ENCODE data around the gene P2RX5.

Gene P2RX5

DNA sequence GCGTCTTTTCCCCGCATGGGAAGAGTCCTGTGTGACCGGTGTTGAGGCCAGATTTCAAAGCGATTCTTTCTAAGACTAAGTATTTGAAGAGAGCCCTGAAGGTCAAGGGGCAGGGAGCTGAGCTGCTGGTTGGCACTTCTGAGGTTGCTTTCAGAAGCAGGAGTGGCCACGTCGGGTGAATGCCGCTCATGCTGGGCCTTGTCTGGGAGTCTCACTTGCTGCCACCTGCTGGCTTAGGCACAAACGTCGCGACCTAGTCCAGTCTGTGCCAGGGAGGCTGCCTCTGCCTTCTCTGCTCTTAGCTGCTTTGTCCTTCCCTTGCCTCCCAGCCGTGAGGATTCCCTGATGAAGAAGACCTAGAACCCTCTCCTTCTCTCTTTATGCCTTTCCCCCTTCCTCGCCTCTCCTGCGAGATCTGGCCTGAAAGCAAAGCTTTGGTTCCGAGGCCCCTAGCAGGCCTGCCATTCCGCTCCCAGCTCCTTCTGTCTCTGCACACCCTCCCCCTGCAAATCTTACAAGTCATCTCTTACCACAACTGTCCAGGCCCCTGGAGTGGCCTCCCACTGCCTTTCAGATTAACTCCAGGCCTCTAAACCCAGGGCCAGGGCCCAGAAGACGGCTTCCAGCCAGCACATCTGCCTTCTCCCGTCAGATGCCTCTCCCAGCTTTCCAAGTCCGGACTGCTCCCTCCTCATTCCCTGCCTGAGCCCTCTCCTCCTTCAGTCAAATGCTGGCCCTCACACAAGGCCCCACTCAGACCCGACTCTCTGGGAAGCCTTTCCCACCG, 48.0 kb downstream of the P2RX5 start:
- DNase-seq = peak; percentile 41

DNA sequence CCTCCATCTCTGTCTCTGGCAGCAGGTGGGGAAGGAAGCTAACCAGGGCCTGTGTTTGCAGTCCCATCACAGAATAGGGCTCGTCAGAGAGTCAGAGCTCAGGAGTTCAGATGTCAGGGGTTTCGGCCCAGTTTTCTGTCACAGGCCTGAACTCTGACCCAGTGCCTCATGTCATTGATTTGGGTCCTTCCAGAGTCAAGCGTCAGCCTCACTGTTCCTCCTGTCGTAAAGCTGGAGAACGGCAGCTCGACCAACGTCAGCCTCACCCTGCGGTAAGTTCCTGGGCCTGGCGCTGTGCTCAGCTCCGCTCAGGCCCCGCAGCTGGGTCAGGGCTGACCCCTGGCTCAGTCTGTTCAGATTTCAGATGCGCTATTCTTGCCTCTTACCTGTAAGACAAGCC, 48.7 kb downstream of the P2RX5 start:
- DNase-seq = no peak

GRCh38 chr17:3645310-3645709, 50.6 kb downstream of the P2RX5 start:
- no peak for DNase-seq

DNA sequence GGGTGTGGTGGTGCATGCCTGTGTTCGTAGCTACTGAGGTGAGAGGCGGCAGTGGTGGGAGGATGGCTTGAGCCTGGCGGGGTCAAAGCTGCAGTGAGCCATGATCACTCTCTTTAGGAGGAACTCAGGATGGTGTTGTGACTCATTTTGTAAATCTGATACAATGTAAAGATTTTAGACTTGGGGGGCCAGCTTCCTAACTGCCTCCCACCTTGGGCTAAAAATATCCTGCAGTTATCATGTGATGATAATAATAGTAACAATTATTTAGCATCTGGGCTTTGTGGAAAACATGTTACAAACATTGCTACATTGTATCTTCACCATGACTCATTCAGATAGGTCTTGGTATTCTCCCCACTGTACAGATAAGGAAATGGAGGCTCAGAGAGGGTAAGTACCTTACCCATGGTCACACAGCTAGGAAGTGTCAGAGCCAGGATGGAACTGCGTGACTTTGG, 52.0 kb downstream of the P2RX5 start:
- no peak for DNase-seq

DNA sequence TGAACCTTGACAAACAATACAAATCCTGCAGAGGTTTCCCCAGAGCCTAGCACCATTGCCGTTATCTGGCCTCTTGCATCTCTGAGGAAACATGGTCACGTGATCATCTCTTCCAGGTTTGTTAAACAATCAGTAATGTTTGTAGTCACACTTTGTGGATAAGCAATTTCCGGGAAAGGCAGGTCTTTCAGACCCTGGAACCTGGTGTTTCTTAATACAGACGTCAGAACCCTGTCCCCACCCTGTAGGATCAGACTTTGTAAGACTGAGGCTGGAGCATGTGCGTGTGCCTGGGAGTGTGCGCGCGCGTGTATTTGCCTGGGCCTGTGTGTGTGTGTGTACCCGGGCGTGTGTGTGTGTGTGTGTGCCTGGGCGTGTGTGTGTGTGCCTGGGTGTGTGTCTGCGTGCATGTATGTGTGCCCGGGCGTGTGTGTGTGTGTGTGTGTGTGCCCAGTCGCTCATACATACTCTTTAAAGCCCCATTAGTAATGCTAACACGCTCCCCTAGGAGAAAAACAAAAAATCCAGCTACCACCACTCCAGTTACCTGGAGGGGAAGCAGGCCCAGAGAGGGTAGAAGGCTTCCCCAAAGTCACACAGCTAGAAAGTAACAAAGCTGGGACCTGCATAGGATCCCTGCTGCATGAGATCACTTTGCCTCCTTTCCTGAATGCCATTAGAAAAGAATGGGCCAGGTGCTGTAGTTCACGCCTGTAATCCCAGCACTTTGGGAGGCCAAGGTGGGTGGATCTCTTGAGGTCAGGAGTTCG, 54.1 kb downstream of the P2RX5 start:
- DNase-seq = no peak

DNA sequence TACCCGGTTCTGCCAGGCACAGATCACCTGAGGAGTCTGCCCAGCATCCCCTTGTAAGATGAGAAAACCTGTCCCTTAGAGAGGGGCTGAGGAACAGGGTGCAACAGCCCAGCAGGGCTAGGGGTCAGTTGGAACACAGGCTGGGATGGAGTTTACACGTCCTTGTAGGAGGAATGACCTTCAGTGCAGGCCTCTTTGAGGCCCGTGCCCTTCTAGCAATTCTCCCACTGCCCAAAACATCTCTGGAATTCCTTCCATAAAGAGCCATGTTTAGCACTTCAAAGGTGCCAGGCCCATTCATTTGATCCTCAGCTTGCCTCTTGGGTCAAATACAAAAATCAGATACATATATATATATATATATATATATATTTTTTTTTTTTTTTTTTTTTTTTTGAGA, 54.9 kb downstream of the P2RX5 start:
- DNase-seq = no peak

DNA sequence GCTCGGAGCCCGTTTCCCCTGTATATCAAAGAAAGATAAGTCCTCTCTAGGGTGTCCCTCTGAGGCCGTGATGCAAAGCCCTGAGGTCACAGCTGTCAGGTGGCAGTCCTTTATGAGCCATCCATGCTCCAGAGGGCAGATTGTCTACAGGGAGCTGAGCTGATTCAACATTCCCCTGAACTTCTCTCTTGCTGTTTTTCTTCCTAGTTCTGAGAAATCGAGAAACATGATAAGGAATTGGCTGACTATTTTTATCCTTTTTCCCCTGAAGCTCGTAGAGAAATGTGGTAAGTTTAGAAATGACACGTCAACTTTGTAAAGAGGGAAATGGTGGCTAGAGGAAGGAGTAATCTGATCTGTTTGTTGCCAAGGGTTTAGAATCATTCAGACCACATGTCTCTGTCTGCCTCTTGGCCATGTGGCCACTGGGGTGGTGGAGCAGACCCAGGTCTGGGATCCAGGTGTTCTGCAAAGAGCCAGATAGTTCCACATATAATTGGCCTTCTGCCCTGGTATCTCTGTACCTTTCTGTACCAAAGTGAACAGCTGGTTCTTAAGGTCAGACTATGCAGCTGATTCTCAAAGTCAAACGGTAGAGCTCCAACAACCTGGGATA, 55.9 kb downstream of the P2RX5 start:
- DNase-seq = no peak

DNA sequence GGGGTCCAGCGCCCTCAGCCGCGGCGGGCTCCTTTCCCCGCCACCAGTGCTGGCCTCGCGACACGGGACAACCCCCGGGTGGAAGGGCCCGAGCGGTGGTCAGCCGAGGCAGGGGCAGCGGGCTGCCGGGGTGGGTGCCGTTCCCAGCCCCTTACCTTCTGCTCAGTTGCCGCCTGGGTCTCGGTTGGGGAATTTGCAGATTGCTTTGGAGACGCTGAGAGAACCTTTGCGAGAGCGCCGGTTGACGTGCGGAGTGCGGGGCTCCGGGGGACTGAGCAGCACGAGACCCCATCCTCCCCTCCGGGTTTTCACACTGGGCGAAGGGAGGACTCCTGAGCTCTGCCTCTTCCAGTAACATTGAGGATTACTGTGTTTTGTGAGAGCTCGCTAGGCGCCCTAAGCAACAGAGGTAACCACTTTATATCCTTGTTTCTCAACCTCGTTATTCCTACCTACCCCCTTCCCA, 59.0 kb downstream of the P2RX5 start:
- peak; percentile 2 for DNase-seq

GRCh38 chr17:3636154-3636907, 59.6 kb downstream of the P2RX5 start, which contains the start of the genes CTNS and SHPK:
Gene CTNS, plus strand, starts transcription at chr17:3636760. Its CDS starts 3,447 bp downstream, at chr17:3640207.
Gene SHPK, minus strand, starts transcription at chr17:3636250. Its CDS starts 31 bp downstream, at chr17:3636219.
- peak; percentile 91 for DNase-seq

DNA sequence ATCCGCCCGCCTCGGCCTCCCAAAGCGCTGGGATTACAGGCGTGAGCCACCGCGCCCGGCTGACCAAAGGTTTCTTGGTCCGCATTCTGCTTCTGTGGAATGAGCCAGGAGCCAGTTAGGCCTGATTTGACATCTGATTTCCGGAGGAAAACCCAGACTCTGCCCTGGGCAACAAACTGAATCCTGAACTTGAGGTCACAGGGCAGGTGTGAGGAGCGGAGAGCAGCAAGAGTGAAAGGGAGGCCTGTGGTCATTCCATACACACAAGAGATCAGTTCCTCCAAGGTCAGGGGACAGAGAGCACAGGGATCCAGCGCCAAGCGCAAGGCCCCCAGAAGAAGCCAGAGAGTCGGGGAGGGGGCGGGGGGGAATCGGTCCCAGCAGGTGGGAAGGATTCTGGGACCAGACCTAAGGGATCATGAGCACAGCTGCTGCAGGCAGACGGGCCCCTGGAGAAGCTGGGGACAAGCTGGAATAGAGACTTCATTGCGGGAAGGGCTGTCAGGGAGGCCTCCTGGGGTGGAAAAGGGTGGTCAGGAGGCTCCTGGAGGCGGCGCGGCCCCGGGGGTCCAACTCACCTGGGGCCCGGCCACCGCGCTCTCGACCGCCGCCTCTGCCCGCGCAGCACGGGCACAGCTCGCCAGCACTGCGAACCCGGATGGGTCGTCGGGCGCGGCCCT, 60.3 kb downstream of the P2RX5 start:
- no peak for DNase-seq

DNA sequence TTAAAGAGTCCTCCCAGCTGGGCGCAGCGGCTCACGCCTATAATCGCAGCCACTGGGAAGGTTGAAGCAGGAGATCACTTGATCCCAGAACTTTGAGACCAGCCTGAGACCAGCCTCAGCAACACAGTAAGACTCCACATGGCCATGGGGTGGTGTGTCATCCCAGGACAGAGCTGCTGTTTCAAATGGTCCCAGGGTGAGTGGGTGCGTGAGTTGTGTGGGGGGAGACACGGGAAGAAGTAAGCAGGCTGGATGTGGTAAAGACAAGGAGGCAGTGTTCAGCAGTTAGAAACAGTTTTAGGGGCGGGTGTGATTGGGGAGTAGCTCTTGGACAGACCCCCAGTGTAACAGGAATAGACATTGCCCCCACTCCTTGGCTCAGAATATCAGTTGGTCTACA, 63.7 kb downstream of the P2RX5 start:
- DNase-seq = no peak

- no peak for DNase-seq
These were observed 65.2 kb downstream of the P2RX5 start for GRCh38 chr17:3630781-3631180.

DNA sequence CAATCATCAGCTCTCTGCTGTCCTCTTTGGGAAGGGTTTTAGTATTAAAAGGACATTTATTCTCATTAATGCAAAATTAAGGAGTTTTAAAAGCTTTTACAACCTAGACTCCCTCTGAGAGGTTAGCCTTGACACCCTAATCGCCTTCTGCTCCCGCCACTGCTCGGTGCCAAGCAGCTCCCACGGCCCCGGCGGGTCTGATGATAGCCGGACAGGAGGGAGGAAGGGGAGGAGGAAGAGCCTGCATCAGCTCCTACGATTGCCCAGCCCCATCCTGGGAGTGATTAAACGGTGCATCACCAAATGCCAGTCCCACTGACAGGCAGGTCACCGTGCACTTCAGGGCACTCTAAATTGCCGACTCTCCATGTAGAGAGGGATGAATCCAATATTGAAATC, 68.2 kb downstream of the P2RX5 start:
- no peak for DNase-seq

DNA sequence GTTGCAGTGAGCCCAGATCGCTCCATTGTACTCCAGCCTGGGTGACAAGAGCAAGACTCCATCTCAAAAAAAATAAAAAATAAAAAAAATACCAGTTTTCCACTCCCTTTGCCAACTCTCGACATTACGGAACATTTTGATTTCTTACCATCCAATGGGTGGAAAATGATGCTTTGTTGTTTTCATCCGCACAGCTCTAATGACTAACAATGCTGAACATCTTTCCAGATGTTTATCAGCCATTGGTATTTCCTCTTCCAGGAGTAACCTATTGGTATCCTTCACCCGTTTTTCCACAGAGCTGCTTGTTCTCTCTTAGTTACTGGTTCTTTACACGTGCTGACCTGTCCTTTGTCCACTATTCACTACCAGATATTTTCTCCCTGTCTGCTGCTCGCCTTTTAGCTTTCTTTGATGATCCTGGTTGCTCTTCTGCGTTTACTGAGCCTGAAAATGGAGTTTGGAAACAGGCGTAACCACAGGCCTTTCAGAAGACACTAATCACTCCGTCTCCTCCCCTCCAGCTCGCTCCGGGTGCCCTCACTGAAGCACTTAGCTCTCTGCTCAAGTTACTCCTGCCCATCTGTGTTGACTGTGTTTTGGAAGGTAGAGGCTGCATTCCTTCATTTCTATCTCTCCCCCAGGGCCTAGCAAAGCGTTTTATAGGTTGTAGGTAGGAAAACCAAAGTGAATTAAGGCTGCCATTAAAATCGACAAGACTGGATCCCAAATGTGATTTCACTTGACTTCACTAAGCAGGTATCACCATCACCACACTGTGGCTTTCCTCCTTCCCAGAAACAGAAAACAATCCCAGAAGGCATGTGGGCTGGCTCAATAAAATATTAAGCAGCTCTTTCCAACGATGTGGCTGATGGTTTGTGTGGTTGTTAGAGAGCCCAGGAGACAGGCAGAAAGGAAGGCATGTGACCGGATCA, 68.9 kb downstream of the P2RX5 start:
- DNase-seq = no peak

All from activated CD4-positive, alpha-beta T cell treated with anti-CD3 and anti-CD28 coated beads, Interleukin-2, amount 50 U/mL, for 1 hour (primary cell).